T-helper 22 cell (primary cell): ENCODE results near the gene GPR25.

Experiments used
- DNase-seq: peaks from one replicate; pipeline ENCODE4 v3.0.0-alpha.2; 2020; ENCODE audit warnings: low read depth

GPR25 gene

DNA sequence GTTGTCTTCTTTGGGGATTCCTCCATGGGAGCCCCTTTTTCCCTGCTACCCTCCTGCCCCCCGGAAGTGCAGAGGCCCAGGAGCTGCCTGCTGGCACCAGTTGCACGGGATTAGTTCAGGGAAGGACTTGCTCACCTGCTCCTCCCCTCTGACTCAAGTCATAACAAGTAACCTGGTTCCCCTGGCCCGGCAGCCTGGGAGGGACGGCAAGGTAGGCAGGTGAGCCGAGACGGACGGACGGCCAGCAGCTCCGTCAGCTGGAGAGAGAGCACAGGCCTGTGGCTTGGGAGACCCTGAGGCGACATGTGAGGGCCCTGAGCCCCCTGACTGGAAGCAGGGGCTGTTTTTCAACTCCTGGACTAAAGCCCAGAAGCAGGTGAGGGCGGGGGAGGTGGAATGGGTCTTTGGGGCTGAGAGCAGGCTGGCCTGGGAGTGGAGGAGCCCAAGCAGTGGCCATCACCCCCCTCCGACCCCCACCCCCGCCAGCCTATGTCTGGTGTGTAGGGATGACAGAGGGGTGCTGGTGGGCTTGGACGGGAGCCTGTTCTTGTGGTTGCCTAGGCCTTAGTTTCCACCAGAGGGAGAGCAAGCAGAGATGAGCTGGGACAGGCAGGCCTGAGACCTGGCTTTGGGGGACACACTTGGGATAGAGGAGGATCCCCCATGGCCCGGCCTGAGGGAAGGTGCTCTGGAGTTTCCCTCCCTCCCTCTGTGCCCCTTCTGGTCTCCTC is 22.1 kb downstream of the GPR25 start, which contains the start of gene INAVA:
Gene INAVA (plus strand): TSS at position 189 of the 731 bp plus-strand sequence. CDS start 3,501 bp downstream, outside the sequence.
- no peak for DNase-seq

DNA sequence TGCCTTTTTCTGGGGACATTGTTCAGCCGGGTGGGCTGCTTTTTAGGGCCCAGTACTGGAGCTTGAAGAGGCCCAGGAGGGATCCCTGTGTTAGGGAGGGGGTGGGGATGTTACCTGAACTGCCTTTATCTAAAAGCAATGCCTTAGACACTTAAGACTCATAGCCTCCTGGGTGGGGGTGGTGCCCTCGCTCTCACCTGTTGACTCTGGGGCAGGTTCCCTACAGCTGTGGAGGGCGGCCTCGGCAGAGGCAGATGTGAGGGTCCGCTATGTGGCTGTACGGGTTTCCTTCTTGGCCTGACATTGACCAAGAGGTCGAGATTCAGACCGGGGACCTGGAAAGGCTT is 22.6 kb downstream of the GPR25 start:
- DNase-seq = no peak

DNA sequence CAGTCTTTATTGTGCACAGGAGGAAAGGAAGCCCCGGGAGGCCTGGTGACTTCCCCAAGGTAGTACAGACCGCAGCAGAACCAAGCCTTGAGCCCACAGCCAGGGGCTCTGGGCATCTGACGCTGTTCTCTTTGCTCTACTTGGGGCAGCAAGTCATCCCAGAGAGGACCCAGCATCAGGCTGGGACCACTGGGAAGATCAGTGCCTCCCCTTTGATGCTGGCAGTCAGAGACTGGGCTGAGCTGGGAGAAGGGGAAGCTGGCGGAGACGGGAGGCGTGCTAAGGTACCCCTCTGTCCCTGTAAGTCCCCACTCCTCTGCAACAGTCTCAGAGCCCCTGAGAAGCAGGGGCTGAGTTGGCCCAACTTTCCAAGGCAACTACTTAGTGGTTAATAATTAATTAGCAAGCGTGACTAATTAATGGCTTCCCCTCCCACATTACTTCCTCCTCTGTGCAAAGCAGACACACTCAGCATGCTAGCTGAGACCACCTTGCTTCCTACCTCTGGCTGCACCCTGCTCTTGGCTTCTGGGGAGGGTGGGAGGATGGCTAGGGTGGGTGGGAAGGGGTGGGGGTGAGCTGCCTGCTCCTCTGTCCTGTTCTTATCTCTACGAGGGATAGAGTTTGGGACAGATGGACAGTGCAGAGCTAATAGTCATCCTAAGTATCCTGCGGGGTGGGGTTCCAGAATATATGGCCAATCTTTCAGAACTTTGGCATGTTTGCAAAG is 23.2 kb downstream of the GPR25 start:
- DNase-seq = no peak

DNA sequence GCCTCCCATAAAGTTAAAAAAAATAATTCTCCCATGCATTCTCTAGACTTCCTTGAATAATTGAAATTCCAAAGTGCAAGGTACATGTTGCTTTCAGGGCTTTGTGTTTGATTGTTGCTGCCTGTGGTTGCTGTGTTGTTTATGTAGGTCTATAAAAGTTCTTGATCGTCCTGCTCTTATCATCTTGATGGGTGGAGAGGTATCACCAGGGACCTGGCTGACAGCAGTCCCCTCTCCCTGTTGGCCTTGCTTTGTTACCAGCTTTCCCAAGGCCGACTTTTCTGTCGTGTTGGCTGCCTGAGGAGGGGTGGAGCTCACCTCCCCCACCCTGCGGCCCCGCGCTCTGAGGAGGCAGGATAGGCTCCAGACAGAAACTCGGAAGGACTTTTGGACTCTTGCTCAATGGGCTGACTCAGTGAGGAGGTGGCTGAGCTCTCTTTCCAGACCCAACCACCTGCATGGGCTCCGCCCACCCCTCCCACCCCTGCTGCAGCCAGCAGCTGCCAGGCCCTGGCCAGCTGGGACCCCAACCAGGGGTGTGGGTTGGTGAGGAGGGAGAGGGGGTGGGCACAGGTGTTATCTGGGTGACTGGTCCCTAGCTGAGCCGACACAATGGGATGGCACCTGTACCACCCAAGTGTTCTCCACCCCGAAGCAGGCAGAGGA is 23.9 kb downstream of the GPR25 start:
- no peak for DNase-seq

- no peak for DNase-seq
These were observed 24.5 kb downstream of the GPR25 start for GRCh38 chr1:200897259-200897658.

GRCh38 chr1:200899015-200899386 is 26.2 kb downstream of the GPR25 start:
- no peak for DNase-seq

- DNase-seq = no peak
These were observed 26.7 kb downstream of the GPR25 start for GRCh38 chr1:200899451-200899915.

DNA sequence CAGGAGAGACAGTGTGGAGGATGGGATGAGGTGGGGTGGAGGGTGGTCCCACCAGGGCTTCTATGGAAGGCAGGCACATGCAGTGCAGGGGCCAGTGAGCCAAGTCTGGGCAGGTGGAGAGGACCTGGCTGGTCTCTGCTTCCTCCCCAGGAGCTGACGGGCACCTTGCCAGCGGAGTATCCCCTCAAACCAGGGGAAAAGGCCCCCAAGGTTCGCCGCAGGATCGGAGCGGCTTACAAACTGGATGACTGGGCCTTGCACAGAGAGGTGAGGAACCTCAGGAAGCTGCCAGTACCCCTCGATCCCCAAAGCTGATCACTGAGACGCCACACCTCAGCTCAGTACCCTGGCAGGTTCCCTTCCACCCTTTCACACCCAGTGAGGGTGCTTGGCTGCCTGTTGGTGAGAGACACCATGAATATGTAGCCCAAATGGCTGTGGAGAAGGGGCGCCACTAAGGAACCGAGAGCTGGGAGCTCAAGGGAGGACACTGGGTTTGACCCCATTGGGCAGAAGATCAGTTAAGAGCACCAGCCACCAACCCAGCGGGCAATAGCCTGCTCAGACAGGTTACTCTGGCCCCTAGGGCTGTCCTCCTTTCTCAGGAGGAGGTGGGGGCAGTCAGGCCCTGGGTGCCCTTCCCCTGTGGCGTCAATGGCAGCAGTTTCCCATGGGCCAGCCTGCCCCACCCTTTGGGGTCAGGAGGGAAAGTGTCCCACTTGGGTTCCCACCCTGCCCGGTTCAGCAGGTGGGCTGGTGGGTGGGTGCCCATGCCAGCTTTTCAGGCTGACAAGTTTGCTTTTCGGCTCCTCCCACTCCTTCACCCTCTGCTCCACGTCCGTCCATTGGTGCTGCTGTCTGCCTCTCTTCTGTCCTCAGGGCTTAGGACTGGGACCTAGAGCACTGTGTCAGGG is 27.4 kb downstream of the GPR25 start:
- no peak for DNase-seq

GRCh38 chr1:200900877-200901276 is 28.1 kb downstream of the GPR25 start:
- no peak for DNase-seq

DNA sequence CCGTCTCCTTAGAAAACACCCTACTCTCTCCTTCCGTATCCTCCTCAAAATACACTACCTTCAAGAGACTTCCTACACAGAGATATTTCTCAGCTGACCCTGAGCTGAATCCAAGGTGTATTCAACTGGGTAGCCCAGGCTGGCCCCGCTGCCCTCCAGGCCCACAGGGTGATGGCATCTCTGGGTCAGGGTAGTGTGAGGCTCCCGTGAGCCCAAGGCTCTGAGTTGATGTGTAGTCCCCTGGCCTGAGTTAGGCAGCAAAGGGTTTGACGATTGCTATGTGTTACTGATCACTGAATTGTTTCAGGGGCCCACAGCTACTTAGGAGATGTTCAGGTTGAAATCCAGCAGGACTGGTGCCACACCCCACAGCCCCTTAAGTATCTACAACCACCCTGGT is 28.6 kb downstream of the GPR25 start:
- no peak for DNase-seq

- DNase-seq = no peak
These were observed 29.1 kb downstream of the GPR25 start for GRCh38 chr1:200901796-200902444.

GRCh38 chr1:200903793-200904192 is 31.0 kb downstream of the GPR25 start:
- no peak for DNase-seq

- DNase-seq = no peak
These were observed 32.0 kb downstream of the GPR25 start for GRCh38 chr1:200904772-200905171.

- peak; percentile 41 for DNase-seq
These were observed 32.8 kb downstream of the GPR25 start for GRCh38 chr1:200905411-200906052.

DNA sequence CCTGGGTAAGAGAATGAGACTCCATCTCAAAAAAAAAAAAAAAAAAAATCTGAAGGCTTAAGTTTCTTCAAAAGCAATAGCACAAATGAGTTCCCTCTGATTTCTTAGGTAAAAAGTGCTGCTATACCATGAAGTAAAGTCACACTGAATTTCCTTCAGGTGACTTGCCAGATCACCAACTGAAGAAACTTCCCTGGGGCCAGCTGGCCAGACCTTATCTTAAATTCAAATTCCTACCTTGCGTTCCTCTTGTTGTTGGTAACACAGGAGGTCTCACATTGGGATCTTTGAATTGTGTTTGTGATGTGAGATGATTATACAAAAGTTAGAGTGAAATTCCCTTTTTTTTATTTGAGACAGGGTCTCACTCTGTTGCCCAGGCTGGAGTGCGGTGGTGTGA is 33.7 kb downstream of the GPR25 start:
- no peak for DNase-seq

GRCh38 chr1:200907611-200908097 is 34.9 kb downstream of the GPR25 start:
- no peak for DNase-seq

DNA sequence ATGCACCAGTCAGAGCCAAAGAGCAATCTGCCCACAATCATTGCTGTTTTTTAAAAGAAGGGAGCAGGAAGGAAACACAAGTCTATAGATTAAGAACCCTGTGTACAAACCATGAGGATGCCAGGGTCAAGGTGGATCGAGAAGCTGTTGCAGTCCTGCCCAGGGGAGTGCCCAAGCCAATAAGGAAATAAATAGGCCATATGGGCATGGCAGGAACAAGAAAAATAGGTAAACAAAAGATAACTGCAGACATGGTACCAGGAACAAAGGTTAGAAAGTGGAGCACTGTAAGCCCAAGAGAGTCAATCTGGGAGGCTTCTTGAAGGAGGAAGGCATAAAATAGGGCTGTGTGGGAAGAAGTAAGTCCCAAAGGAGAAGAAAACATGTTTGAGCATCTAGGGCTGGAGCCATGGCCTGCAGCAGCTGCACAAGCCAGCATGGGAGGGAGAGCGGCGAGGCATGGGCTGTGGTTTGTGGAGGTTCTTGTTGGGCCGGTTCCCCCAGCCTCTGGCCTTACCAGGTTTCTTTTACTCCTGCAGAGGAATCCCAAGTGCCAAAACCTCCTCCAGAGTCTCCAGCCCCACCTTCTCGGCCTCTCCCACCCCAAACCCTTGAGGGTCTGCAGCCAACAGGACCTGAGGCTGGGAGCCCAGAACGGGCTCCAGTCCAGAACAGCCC is 35.5 kb downstream of the GPR25 start:
- no peak for DNase-seq

- DNase-seq = no peak
These were observed 36.3 kb downstream of the GPR25 start for GRCh38 chr1:200909071-200909470.

DNA sequence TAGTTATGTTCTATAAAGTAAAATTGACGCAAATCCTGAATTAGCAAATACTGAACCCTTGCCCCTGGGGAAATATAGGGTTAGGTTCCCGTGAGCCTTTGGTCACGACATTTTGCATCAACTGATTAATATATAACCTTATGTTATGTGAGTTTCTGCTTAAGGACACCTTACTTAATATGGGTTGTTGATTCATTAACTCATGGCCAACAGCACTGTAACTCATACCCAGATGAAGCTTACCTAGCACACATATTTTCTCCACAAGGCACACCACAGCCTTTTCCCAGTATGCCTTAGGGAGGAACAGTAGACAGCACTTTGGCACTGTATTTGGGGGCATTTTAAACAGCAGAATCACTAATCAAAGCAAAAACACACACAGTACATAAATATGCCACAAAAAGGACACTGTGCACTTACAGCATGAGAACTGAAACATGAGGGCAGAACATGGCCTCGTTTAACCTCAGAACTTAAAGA is 37.0 kb downstream of the GPR25 start:
- DNase-seq = no peak

- DNase-seq = no peak
These were observed 38.6 kb downstream of the GPR25 start for GRCh38 chr1:200911361-200911760.
